ENCODE data around the gene SLC6A19. TPM values are rescaled to one million over a fixed set of nuclear protein-coding genes. Genes with fewer than 3 reads are reported as not detected.

Gene SLC6A19
- total and polyA plus RNA-seq, 4 donors: 0.06 TPM; not detected in 3

DNA sequence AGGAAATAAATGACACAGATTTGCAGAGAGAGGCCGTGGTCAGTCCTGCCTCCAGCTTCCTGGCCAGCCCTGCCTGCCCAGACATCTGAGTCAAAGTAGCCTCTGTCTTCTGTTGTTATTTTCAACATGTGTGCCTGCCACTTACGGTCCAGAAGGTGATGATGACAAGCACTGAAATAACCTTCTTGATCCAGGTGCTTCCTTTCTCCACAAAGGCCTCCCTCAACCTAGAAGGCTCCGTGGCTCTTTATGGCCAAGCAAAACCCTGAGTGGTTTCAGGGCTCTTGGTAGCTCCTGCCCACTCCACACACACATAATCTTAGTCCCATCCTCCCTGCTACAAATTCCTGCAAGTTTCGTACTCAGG, 34.1 kb upstream of the SLC6A19 start:
- 43 to 47% methylated on average over 4 of the region's 4 CpGs for WGBS, 2 donors
- no peak for ATAC-seq (ENCODE audit: insufficient read depth, low FRiP score)
- no peaks in the 10 kb centered on the region for H3K27me3 ChIP-seq (ENCODE audit: control insufficient read depth in 3 of 3, insufficient read depth in 3 of 3, low read length in 2 of 3)
- no peak for DNase-seq
- H3K27ac ChIP-seq (ENCODE audit: low read depth in 1 of 2, low read length in 1 of 2): no peak overlapping the region
- no peak overlapping the region for H3K4me3 ChIP-seq
- no peak overlapping the region for H3K9ac ChIP-seq (ENCODE audit: insufficient read depth in 1 of 2, low read length in 2 of 2)
- H3K36me3 ChIP-seq (ENCODE audit: control insufficient read depth in 4 of 4, insufficient read depth in 4 of 4, low read length in 4 of 4): no peaks in the 10 kb centered on the region
- TF ChIP-seq, protein P1, sequence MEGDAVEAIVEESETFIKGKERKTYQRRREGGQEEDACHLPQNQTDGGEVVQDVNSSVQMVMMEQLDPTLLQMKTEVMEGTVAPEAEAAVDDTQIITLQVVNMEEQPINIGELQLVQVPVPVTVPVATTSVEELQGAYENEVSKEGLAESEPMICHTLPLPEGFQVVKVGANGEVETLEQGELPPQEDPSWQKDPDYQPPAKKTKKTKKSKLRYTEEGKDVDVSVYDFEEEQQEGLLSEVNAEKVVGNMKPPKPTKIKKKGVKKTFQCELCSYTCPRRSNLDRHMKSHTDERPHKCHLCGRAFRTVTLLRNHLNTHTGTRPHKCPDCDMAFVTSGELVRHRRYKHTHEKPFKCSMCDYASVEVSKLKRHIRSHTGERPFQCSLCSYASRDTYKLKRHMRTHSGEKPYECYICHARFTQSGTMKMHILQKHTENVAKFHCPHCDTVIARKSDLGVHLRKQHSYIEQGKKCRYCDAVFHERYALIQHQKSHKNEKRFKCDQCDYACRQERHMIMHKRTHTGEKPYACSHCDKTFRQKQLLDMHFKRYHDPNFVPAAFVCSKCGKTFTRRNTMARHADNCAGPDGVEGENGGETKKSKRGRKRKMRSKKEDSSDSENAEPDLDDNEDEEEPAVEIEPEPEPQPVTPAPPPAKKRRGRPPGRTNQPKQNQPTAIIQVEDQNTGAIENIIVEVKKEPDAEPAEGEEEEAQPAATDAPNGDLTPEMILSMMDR (IDR thresholded peaks at IDR 0.05; ENCODE audit: control extremely low read depth, extremely low read depth): no peak
- peaks cover 0 to 10% (median 3%) of the 10 kb centered on the region in 5 donors for H3K4me1 ChIP-seq (ENCODE audit: control insufficient read depth in 5 of 5, insufficient read depth in 5 of 5, low read length in 5 of 5)
- H3K9me3 ChIP-seq (ENCODE audit: control insufficient read depth in 4 of 4, insufficient read depth in 3 of 4, low read length in 3 of 4): no peaks in the 10 kb centered on the region

DNA sequence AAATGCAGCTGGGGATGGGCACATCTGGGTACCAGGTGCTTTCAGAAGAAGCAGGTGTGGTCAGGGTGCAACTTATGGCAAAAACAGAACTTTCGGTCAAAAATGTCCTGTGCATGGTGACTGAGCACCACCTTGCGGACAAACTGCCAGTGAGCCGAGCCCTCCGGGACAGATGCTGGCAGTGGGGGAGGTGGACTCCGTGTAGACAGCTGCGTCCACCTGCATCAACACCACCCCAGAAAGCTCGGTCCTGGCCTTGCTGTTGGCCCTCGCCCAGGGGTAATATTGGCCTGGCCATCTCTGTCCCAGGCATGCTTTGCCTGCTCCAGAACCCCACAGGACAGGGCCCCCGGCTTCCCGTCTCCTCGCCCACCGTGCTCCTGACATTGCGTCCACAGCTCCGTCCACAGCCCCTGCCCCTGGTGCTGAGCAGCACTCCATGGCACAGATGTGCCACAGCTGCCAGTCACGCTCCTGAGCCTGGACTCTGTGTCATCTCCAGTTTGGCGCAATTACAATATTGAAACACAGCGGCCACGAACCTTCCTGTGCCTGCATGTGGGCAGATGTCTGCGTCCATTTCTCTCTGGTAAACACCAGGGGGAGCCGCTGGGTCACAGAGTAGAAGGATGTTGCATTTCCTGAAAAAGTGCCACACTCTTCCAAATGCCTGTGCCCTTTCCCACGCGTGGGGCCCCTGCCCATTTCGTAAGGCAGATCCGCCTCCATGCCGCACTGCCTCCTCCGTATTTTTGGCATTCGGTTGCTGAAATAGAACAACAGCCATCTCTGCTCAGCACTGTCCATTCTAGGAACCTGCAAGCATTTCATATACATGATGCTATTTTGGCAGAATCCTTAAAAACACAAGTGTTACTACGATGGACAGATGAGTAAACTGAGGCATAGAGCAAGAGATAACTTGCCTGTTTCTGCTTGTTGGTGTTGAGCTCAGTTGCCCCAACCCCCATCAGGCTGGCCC, 33.4 kb upstream of the SLC6A19 start:
- ATAC-seq (ENCODE audit: insufficient read depth, low FRiP score) (peak; percentile 54), DNase-seq (peak; percentile 81 to 87 (median 84))
- no peak overlapping the region for H3K9ac ChIP-seq (ENCODE audit: insufficient read depth in 1 of 2, low read length in 2 of 2)
- no peak overlapping the region for H3K4me3 ChIP-seq
- H3K36me3 ChIP-seq (ENCODE audit: control insufficient read depth in 4 of 4, insufficient read depth in 4 of 4, low read length in 4 of 4): no peaks in the 10 kb centered on the region
- H3K4me1 ChIP-seq (ENCODE audit: control insufficient read depth in 5 of 5, insufficient read depth in 5 of 5, low read length in 5 of 5): peaks cover 0 to 10% (median 3%) of the 10 kb centered on the region in 5 donors
- H3K27me3 ChIP-seq (ENCODE audit: control insufficient read depth in 3 of 3, insufficient read depth in 3 of 3, low read length in 2 of 3): no peaks in the 10 kb centered on the region
- WGBS, 2 donors: 14 to 17% methylated on average over 28 of the region's 28 CpGs
- TF ChIP-seq, protein P1 (IDR thresholded peaks at IDR 0.05; ENCODE audit: control extremely low read depth, extremely low read depth): peak; percentile 70
- H3K9me3 ChIP-seq (ENCODE audit: control insufficient read depth in 4 of 4, insufficient read depth in 3 of 4, low read length in 3 of 4): no peaks in the 10 kb centered on the region
- no peak overlapping the region for H3K27ac ChIP-seq (ENCODE audit: low read depth in 1 of 2, low read length in 1 of 2)

DNA sequence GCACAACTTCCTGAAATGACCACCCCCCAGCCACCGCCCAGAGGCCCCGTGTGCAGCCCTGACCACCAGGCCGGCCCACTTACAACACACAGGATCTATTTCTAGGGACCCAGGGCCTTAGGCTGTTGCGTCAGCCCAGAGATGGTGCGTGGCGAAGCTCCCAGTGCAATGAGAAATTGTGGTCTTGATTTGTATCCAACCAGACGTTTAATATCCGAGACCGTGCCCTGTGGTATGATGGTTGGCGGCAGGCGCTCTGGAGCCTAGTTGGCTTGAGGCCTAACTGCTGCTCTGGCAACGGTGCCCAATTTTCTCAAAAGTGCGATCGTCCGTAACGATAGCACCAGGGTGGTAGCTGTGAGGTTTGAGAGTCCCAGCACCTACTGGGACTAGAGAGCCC, 32.6 kb upstream of the SLC6A19 start:
- H3K9ac ChIP-seq (ENCODE audit: insufficient read depth in 1 of 2, low read length in 2 of 2): no peak overlapping the region
- TF ChIP-seq, protein P1 (IDR thresholded peaks at IDR 0.05; ENCODE audit: control extremely low read depth, extremely low read depth): no peak
- no peak overlapping the region for H3K27ac ChIP-seq (ENCODE audit: low read depth in 1 of 2, low read length in 1 of 2)
- no peaks in the 10 kb centered on the region for H3K36me3 ChIP-seq (ENCODE audit: control insufficient read depth in 4 of 4, insufficient read depth in 4 of 4, low read length in 4 of 4)
- H3K4me3 ChIP-seq: no peak overlapping the region
- H3K27me3 ChIP-seq (ENCODE audit: control insufficient read depth in 3 of 3, insufficient read depth in 3 of 3, low read length in 2 of 3): no peaks in the 10 kb centered on the region
- DNase-seq (no peak), ATAC-seq (ENCODE audit: insufficient read depth, low FRiP score) (no peak)
- H3K4me1 ChIP-seq (ENCODE audit: control insufficient read depth in 5 of 5, insufficient read depth in 5 of 5, low read length in 5 of 5): peaks cover 0 to 10% (median 3%) of the 10 kb centered on the region in 5 donors
- H3K9me3 ChIP-seq (ENCODE audit: control insufficient read depth in 4 of 4, insufficient read depth in 3 of 4, low read length in 3 of 4): no peaks in the 10 kb centered on the region
- WGBS, 2 donors: 57 to 79% methylated on average over 16 of the region's 16 CpGs

Data from lung (tissue), 12 donors.